Nephron (organoid): Measurements from ENCODE around the gene NCOA1.

ENCODE experiments used
- H3K27ac Mint-ChIP-seq, 3 experiments: 2 replicates each; pipeline ENCODE4 v1.8.0; 2020; ENCODE audit warnings: mixed read lengths in 3 of 3, mild to moderate bottlenecking in 2 of 3, moderate library complexity in 1 of 3
- H3K27me3 Mint-ChIP-seq: 2 replicates; pipeline ENCODE4 v1.8.0; 2021; ENCODE audit warnings: low read depth, mild to moderate bottlenecking, moderate library complexity, mixed read lengths
- H3K36me3 Mint-ChIP-seq: 2 replicates; pipeline ENCODE4 v1.8.0; 2020; ENCODE audit warnings: low read depth, mixed read lengths
- H3K4me1 Mint-ChIP-seq: 2 replicates; pipeline ENCODE4 v1.8.0; 2020; ENCODE audit warnings: mixed read lengths
- H3K4me3 Mint-ChIP-seq, 3 experiments: 2 replicates each; pipeline ENCODE4 v1.8.0; 2020; ENCODE audit warnings: mild to moderate bottlenecking in 3 of 3, mixed read lengths in 3 of 3, moderate library complexity in 2 of 3
- H3K9me3 Mint-ChIP-seq: 2 replicates; pipeline ENCODE4 v1.8.0; 2020; ENCODE audit warnings: mixed read lengths
- TF ChIP-seq, protein P1 (sequence below), 3 experiments: fragments of 200-600 bp; sonication (generic); IDR thresholded peaks; one replicate each; pipeline ENCODE4 v1.5.0; 2021; ENCODE audit warnings: antibody characterized with exemption in 3 of 3; ENCODE audit not compliant: unreplicated experiment in 3 of 3

NCOA1 gene

DNA sequence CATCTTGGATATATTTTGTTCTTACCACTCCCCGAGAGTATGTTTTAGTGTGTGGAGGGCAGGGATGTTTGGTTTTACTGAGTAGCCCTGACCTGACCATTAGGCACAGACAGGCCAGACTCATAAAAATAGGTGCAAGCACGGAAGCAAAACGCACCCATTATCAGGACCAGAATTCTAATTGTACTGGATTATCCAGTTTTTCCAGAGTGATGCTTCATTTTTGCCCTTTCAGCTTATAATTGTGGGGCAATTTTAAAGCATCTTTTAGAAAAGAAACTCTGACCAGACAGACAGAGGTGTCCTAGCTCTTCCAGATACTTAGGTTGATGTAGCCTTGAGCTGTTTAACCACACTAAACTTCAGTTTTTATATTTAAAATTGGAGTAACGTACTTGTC lies 4.4 kb downstream of the NCOA1 start:
- Mint-ChIP-seq H3K4me1 (peaks cover 63% of the 10 kb centered on the region), H3K36me3 (no peaks in the 10 kb centered on the region), H3K27ac (no peak overlapping the region), H3K27me3 (no peaks in the 10 kb centered on the region), H3K9me3 (no peaks in the 10 kb centered on the region), H3K4me3 (peak overlapping the region in 1 of 3 experiments; percentile 96)
- TF ChIP-seq, protein P1, sequence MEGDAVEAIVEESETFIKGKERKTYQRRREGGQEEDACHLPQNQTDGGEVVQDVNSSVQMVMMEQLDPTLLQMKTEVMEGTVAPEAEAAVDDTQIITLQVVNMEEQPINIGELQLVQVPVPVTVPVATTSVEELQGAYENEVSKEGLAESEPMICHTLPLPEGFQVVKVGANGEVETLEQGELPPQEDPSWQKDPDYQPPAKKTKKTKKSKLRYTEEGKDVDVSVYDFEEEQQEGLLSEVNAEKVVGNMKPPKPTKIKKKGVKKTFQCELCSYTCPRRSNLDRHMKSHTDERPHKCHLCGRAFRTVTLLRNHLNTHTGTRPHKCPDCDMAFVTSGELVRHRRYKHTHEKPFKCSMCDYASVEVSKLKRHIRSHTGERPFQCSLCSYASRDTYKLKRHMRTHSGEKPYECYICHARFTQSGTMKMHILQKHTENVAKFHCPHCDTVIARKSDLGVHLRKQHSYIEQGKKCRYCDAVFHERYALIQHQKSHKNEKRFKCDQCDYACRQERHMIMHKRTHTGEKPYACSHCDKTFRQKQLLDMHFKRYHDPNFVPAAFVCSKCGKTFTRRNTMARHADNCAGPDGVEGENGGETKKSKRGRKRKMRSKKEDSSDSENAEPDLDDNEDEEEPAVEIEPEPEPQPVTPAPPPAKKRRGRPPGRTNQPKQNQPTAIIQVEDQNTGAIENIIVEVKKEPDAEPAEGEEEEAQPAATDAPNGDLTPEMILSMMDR (IDR thresholded peaks at IDR 0.05; ENCODE audit: unreplicated experiment in 3 of 3) = no peak

DNA sequence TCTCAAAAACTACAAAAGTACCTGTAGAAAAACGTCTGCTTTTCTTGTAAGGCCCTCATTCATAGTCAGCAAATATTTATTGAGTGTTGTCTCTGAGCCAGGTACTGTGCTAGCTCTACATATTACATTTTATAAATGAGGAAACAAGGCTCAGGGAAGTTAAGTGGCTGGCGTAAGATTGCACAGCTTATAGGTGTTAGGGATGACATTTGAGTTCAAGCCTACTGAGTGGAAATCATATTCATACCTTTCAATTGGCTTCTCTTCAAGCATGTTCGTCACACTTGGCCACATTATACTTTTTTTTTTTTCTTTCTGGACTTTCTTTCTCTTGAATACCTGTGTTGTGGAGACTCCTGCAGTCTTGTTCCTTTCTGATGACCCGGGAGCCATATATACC lies 5.9 kb downstream of the NCOA1 start:
- Mint-ChIP-seq H3K4me1 (peaks cover 70% of the 10 kb centered on the region), H3K4me3 (no peak overlapping the region), H3K27ac (no peak overlapping the region), H3K27me3 (no peaks in the 10 kb centered on the region), H3K36me3 (no peaks in the 10 kb centered on the region), H3K9me3 (no peaks in the 10 kb centered on the region)
- TF ChIP-seq, protein P1 (IDR thresholded peaks at IDR 0.05; ENCODE audit: unreplicated experiment in 3 of 3) = no peak

DNA sequence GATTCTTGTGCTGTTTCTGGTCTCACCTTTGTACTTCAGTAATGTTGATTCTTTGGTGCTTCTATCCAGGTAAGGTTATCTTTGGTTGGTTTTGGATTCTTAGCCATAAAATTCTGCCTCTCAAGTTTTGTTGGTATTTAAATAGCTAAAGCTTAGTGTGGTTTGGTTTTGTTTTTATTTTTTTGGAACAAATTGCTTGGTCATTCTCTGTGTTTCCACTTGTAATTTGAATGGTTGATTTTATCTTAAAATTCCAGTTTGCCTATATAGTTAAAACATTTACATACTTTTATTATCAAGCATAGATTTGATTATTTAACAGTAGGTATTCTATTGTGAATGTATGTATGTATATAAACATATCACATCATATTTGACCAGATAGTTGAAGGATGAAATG lies 6.6 kb downstream of the NCOA1 start:
- Mint-ChIP-seq H3K4me3 (no peak overlapping the region), H3K27me3 (no peaks in the 10 kb centered on the region), H3K27ac (no peak overlapping the region), H3K36me3 (no peaks in the 10 kb centered on the region), H3K4me1 (peaks cover 71% of the 10 kb centered on the region), H3K9me3 (no peaks in the 10 kb centered on the region)
- TF ChIP-seq, protein P1 (IDR thresholded peaks at IDR 0.05; ENCODE audit: unreplicated experiment in 3 of 3) = no peak

DNA sequence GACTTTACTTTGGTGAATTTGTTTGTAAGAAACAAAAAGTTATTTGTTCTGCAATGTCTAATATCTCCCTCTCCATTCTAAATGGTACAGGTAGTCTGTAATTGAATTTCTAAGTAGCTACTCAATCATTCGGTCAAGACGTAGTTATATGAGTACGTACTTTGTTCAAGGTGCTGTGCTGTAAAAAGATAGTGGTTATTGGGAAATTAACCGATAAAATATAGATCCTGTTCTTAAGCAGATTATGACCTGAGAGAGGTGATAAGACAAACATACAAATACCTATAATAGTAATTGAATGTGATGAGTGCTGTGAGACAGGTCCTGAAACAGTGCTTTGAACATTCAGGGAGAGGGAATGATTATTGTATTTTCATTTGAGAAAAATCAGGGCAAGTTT lies 7.1 kb downstream of the NCOA1 start:
- TF ChIP-seq, protein P1 (IDR thresholded peaks at IDR 0.05; ENCODE audit: unreplicated experiment in 3 of 3) = no peak
- H3K9me3 Mint-ChIP-seq = no peaks in the 10 kb centered on the region
- H3K27ac Mint-ChIP-seq = no peak overlapping the region
- no peak overlapping the region for H3K4me3 Mint-ChIP-seq
- peaks cover 71% of the 10 kb centered on the region for H3K4me1 Mint-ChIP-seq
- no peaks in the 10 kb centered on the region for H3K27me3 Mint-ChIP-seq
- H3K36me3 Mint-ChIP-seq = no peaks in the 10 kb centered on the region

DNA sequence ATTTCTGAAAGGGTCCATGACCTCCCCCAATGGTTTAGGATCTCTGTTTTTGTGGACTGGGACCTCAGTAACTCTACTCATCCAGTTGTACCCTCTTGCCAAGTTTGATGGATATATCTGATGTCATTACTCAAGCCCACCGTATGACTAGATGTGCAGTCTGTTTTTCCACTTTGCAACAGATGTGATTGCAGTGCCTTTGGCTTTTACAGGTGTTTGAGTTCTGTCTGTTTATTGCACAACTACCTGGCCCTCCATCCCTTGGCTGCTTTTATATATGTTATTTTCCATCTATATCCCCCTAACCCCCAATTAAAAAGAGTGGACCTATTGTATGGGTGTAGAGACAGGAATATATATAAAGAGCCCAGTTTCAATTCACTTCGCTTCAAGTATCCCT lies 10.8 kb downstream of the NCOA1 start:
- H3K4me3 Mint-ChIP-seq = no peak overlapping the region
- no peaks in the 10 kb centered on the region for H3K36me3 Mint-ChIP-seq
- H3K27me3 Mint-ChIP-seq = no peaks in the 10 kb centered on the region
- TF ChIP-seq, protein P1 (IDR thresholded peaks at IDR 0.05; ENCODE audit: unreplicated experiment in 3 of 3) = no peak
- H3K27ac Mint-ChIP-seq = no peak overlapping the region
- H3K4me1 Mint-ChIP-seq = peaks cover 53% of the 10 kb centered on the region
- H3K9me3 Mint-ChIP-seq = no peaks in the 10 kb centered on the region

DNA sequence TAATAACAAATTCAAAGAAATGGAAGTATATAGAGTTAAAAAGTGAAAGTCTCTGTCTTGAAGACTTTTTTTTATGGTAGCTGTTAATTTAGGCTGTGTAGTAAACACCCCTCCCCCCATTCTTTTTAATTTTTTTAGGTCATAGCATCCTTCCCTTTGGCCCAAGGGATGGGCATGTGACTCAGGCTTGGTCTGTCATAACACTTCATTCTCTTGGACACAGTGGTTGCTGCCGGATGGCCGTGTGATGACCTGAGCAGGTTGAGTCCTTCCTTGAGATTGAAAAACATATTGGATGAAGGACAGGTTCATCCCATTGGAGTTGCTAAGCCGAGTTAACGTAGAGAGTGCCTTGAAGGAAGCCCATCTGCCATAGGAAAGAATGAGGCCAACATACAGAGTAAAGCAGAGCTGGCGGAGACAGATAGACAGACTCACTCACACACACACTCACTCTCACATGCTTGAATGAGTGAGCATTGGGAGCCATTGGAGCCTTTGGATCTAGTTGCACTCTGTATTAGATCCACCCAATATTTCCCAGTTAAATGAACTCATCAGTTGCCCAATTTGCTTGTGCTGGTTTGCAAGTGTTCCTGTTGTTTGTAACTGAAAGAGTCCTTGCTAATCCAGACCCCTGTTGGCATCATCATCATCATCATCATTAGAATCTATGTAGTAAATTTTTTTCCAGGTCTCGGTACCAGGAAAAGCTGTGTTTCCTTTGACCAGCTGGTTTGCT lies 14.7 kb downstream of the NCOA1 start:
- peaks cover 52% of the 10 kb centered on the region for H3K4me1 Mint-ChIP-seq
- no peak overlapping the region for H3K27ac Mint-ChIP-seq
- H3K4me3 Mint-ChIP-seq = no peak overlapping the region
- H3K9me3 Mint-ChIP-seq = no peaks in the 10 kb centered on the region
- TF ChIP-seq, protein P1 (IDR thresholded peaks at IDR 0.05; ENCODE audit: unreplicated experiment in 3 of 3) = no peak
- H3K36me3 Mint-ChIP-seq = no peaks in the 10 kb centered on the region
- H3K27me3 Mint-ChIP-seq = no peaks in the 10 kb centered on the region
